ENCODE data around the gene WT1. TPM values are rescaled to one million over a fixed set of nuclear protein-coding genes. Genes with fewer than 3 reads are reported as not detected.

The WT1 gene
- total RNA-seq, 4 donors from 2014 or later = 0.52 to 2.7 (median 1.6) TPM; not detected in 1

- ATAC-seq = no peak
- Histone ChIP-seq H3K27ac (no peak overlapping the region), H3K4me1 (peaks cover 0 to 11% (median 8%) of the 10 kb centered on the region in 3 donors), H3K36me3 (no peaks in the 10 kb centered on the region), H3K4me3 (no peak overlapping the region), H3K27me3 (peaks cover 86% of the 10 kb centered on the region), H3K9me3 (no peaks in the 10 kb centered on the region)
- WGBS, 2 donors (ENCODE audit: low coverage in 1 of 2) = 20 to 30% methylated on average over 1 to 12 of the region's 12 CpGs
- no peak for TF ChIP-seq EP300 (IDR thresholded peaks at IDR 0.05)
- TF ChIP-seq CTCF (IDR thresholded peaks at IDR 0.05) = no peak
Observed at GRCh38 chr11:32426192-32426591, 9.1 kb downstream of the WT1 start.

GRCh38 chr11:32425761-32426160 lies 9.6 kb downstream of the WT1 start:
- no peak for ATAC-seq
- Histone ChIP-seq H3K4me1 (peaks cover 0 to 11% (median 8%) of the 10 kb centered on the region in 3 donors), H3K9me3 (no peaks in the 10 kb centered on the region), H3K36me3 (no peaks in the 10 kb centered on the region), H3K27ac (no peak overlapping the region), H3K27me3 (peaks cover 86% of the 10 kb centered on the region), H3K4me3 (no peak overlapping the region)
- no peak for TF ChIP-seq POLR2AphosphoS5 (IDR thresholded peaks at IDR 0.05)
- TF ChIP-seq EP300 (IDR thresholded peaks at IDR 0.05) = no peak
- TF ChIP-seq POLR2A (IDR thresholded peaks at IDR 0.05) = no peak
- TF ChIP-seq CTCF (IDR thresholded peaks at IDR 0.05) = no peak
- 40 to 42% methylated on average over 5 of the region's 5 CpGs for WGBS, 2 donors (ENCODE audit: low coverage in 1 of 2)

GRCh38 chr11:32422545-32422944 lies 12.8 kb downstream of the WT1 start:
- no peak for TF ChIP-seq POLR2A (IDR thresholded peaks at IDR 0.05)
- TF ChIP-seq POLR2AphosphoS5 (IDR thresholded peaks at IDR 0.05) = no peak
- no peak for TF ChIP-seq EP300 (IDR thresholded peaks at IDR 0.05)
- TF ChIP-seq CTCF (IDR thresholded peaks at IDR 0.05) = no peak
- Histone ChIP-seq H3K27me3 (peaks cover 65% of the 10 kb centered on the region), H3K27ac (no peak overlapping the region), H3K36me3 (no peaks in the 10 kb centered on the region), H3K4me1 (peaks cover 0 to 11% (median 8%) of the 10 kb centered on the region in 3 donors), H3K9me3 (no peaks in the 10 kb centered on the region), H3K4me3 (no peak overlapping the region)
- WGBS, 2 donors (ENCODE audit: low coverage in 1 of 2) = 0 to 51% methylated on average over 1 to 3 of the region's 3 CpGs
- ATAC-seq = no peak

GRCh38 chr11:32421992-32422391 lies 13.3 kb downstream of the WT1 start:
- no peaks in the 10 kb centered on the region for H3K9me3 ChIP-seq
- no peak overlapping the region for H3K27ac ChIP-seq
- 67 to 68% methylated on average over 2 of the region's 2 CpGs for WGBS, 2 donors (ENCODE audit: low coverage in 1 of 2)
- H3K4me3 ChIP-seq = no peak overlapping the region
- TF ChIP-seq CTCF (IDR thresholded peaks at IDR 0.05) (no peak), EP300 (IDR thresholded peaks at IDR 0.05) (no peak), POLR2A (IDR thresholded peaks at IDR 0.05) (no peak), POLR2AphosphoS5 (IDR thresholded peaks at IDR 0.05) (no peak)
- H3K27me3 ChIP-seq = peaks cover 61% of the 10 kb centered on the region
- no peaks in the 10 kb centered on the region for H3K36me3 ChIP-seq
- ATAC-seq = no peak
- H3K4me1 ChIP-seq = peaks cover 0 to 7% (median 4%) of the 10 kb centered on the region in 3 donors

- ATAC-seq = no peak
- Histone ChIP-seq H3K27me3 (peaks cover 61% of the 10 kb centered on the region), H3K4me3 (no peak overlapping the region), H3K4me1 (no peaks in the 10 kb centered on the region), H3K27ac (no peak overlapping the region), H3K36me3 (no peaks in the 10 kb centered on the region), H3K9me3 (no peaks in the 10 kb centered on the region)
- no peak for TF ChIP-seq EP300 (IDR thresholded peaks at IDR 0.05)
- TF ChIP-seq POLR2AphosphoS5 (IDR thresholded peaks at IDR 0.05) = no peak
- TF ChIP-seq POLR2A (IDR thresholded peaks at IDR 0.05) = no peak
- WGBS, 2 donors (ENCODE audit: low coverage in 1 of 2) = 43 to 68% methylated on average over 6 to 11 of the region's 12 CpGs
Observed at GRCh38 chr11:32420937-32421901, 14.1 kb downstream of the WT1 start.

Measured in gastroesophageal sphincter (tissue), 4 donors.